HG02973 (cell line): ENCODE results near the gene ABCC6.
"Not testable (repeated sequence)": the region's sequence is repeated elsewhere in the genome, so short reads cannot be mapped to it uniquely, and the experiment has no call there.

Experiments
- ATAC-seq: cut with Tn5 transposase; IDR thresholded peaks from one replicate; pipeline ENCODE4 v1.9.1; 2021; ENCODE audit warnings: moderate library complexity; ENCODE audit not compliant: unreplicated experiment

ABCC6 gene

GRCh38 chr16:16222850-16223661, at the start of gene ABCC6:
ABCC6 (minus strand) TSS chr16:16223494; CDS start chr16:16223434, 60 bp downstream.
- not testable (repeated sequence) for ATAC-seq

GRCh38 chr16:16272573-16273221, 49.4 kb upstream of the ABCC6 start:
- ATAC-seq = not testable (repeated sequence)

GRCh38 chr16:16271658-16272057, 48.4 kb upstream of the ABCC6 start:
- ATAC-seq = not testable (repeated sequence)

- not testable (repeated sequence) for ATAC-seq
Observed at GRCh38 chr16:16268185-16268808, 45.0 kb upstream of the ABCC6 start.

- ATAC-seq = not testable (repeated sequence)
Observed at GRCh38 chr16:16267708-16268107, 44.4 kb upstream of the ABCC6 start.

GRCh38 chr16:16265044-16265443, 41.8 kb upstream of the ABCC6 start:
- ATAC-seq = not testable (repeated sequence)

- not testable (repeated sequence) for ATAC-seq
Observed at GRCh38 chr16:16263947-16264346, 40.7 kb upstream of the ABCC6 start.

- ATAC-seq = not testable (repeated sequence)
Observed at GRCh38 chr16:16262954-16263555, 39.8 kb upstream of the ABCC6 start.

- ATAC-seq = not testable (repeated sequence)
Observed at GRCh38 chr16:16259971-16260370, 36.7 kb upstream of the ABCC6 start.

- ATAC-seq = not testable (repeated sequence)
Observed at GRCh38 chr16:16258822-16259221, 35.5 kb upstream of the ABCC6 start.

- not testable (repeated sequence) for ATAC-seq
Observed at GRCh38 chr16:16257301-16257923, 34.1 kb upstream of the ABCC6 start.

- ATAC-seq = not testable (repeated sequence)
Observed at GRCh38 chr16:16252377-16252776, 29.1 kb upstream of the ABCC6 start.

- not testable (repeated sequence) for ATAC-seq
Observed at GRCh38 chr16:16249621-16250330, 26.5 kb upstream of the ABCC6 start.

- not testable (repeated sequence) for ATAC-seq
Observed at GRCh38 chr16:16247439-16247838, 24.1 kb upstream of the ABCC6 start.

GRCh38 chr16:16246578-16247262, 23.4 kb upstream of the ABCC6 start:
- not testable (repeated sequence) for ATAC-seq

- ATAC-seq = not testable (repeated sequence)
Observed at GRCh38 chr16:16243886-16244285, 20.6 kb upstream of the ABCC6 start.

- ATAC-seq = not testable (repeated sequence)
Observed at GRCh38 chr16:16240667-16241066, 17.4 kb upstream of the ABCC6 start.

- ATAC-seq = not testable (repeated sequence)
Observed at GRCh38 chr16:16237738-16238137, 14.4 kb upstream of the ABCC6 start.

- not testable (repeated sequence) for ATAC-seq
Observed at GRCh38 chr16:16237071-16237470, 13.8 kb upstream of the ABCC6 start.
